Measurements from ENCODE around the gene C11orf58.

- TF ChIP-seq CTCF (IDR thresholded peaks at IDR 0.05; ENCODE audit: low read length) (no peak), EZH2 (optimal IDR thresholded peaks at IDR 0.05; ENCODE audit: low read depth, low read length) (no peak), EZH2phosphoT487 (IDR thresholded peaks at IDR 0.05; ENCODE audit: low read length) (no peak)
Measured at GRCh38 chr11:16784666-16785065, 46.2 kb downstream of the C11orf58 start.
